ENCODE measurements around the gene CCDC9. TPM values are rescaled to one million over a fixed set of nuclear protein-coding genes. Genes with fewer than 3 reads are reported as not detected.

Gene CCDC9
- total RNA-seq (2022; extraction: Qiagen RNA extraction): 22.0 to 27.6 TPM (median 25.5 TPM) in 5 replicates

DNA sequence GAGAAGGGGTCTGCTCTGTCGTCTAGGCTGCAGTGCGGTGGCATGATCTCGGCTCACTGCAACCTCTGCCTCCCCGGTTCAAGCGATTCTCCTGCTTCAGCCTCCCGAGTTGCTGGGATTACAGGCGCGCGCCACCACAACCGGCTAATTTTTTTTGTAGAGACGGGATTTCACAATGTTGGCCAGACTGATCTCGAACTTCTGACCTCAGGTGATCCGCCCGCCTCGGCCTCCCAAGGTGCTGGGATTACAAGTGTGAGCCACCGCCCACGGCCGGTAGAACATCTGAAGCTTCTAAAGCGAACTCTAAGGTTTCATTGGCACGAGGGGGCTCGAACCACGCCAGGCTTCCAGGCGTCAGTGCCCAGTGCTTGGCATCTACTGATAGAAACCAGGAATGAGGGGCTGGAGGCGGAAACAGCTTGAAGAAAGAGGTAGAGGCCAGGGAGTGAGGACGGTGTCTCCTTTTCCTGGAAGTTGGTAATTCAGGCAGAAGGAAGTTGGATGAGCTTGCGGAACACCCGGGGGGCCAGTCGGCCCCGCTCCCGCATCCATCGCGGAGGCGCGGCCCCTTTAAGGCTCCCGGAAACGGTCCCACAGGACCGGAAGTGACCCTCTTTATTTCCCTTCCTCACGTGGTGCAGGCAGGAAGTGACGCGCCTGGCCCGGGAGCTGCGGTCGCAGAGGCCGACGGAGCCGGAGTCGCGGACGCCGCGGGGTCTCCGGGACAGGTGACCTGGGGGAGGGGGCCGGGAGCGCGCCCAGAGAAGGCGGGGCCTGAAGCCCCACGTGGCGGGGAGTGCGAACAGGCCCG lies at the start of gene CCDC9:
Gene CCDC9, plus strand, starts transcription at position 647 of the 814 bp plus-strand sequence. CDS start 1,876 bp downstream, outside the sequence.

GRCh38 chr19:47230921-47231214 lies 25.5 kb upstream of the CCDC9 start, which contains the start of gene BBC3:
TSS of gene BBC3 (minus strand) at chr19:47231199. CDS start at chr19:47228431, 2,768 bp downstream.

GRCh38 chr19:47274071-47274890 lies 18.0 kb downstream of the CCDC9 start, which contains the start of gene INAFM1:
TSS of gene INAFM1 (plus strand) at chr19:47274885. CDS start at chr19:47274920, 35 bp downstream.

GRCh38 chr19:47309608-47310007 lies 53.3 kb downstream of the CCDC9 start, which contains the start of gene C5AR1:
TSS of gene C5AR1 (plus strand) at chr19:47309861. CDS start at chr19:47309896, 35 bp downstream.

Other genes with a start within 250 kb of the CCDC9 start
- gene NPAS1, start 236.7 kb upstream of the CCDC9 start, total RNA-seq (2022; extraction: Qiagen RNA extraction): 5.3 to 8.6 TPM (median 6.4 TPM) in 5 replicates
- 30.6 to 86.8 TPM (median 78.4 TPM) in 5 replicates for gene TMEM160, start 207.9 kb upstream of the CCDC9 start, total RNA-seq (2022; extraction: Qiagen RNA extraction)
- gene ZC3H4, start 142.7 kb upstream of the CCDC9 start, total RNA-seq (2022; extraction: Qiagen RNA extraction): 18.6 to 20.9 TPM (median 18.8 TPM) in 5 replicates
- 204 to 243 TPM (median 210 TPM) in 5 replicates for gene SAE1, start 125.7 kb upstream of the CCDC9 start, total RNA-seq (2022; extraction: Qiagen RNA extraction)
- 18.2 to 36.1 TPM (median 35.2 TPM) in 5 replicates for gene BBC3, start 25.3 kb upstream of the CCDC9 start, total RNA-seq (2022; extraction: Qiagen RNA extraction)
- gene INAFM1, start 18.4 kb downstream of the CCDC9 start, total RNA-seq (2022; extraction: Qiagen RNA extraction): 4.1 to 11.3 TPM (median 10.3 TPM) in 5 replicates
- gene C5AR1, start 53.3 kb downstream of the CCDC9 start, total RNA-seq (2022; extraction: Qiagen RNA extraction): 1.4 to 2.3 TPM (median 1.9 TPM) in 5 replicates
- gene C5AR2, start 75.7 kb downstream of the CCDC9 start, total RNA-seq (2022; extraction: Qiagen RNA extraction): 2.3 to 6.0 TPM (median 4.4 TPM) in 5 replicates
- gene DHX34, start 92.8 kb downstream of the CCDC9 start, total RNA-seq (2022; extraction: Qiagen RNA extraction): 28.0 to 38.6 TPM (median 36.9 TPM) in 5 replicates
- gene MEIS3, start 163.0 kb downstream of the CCDC9 start, total RNA-seq (2022; extraction: Qiagen RNA extraction): 32.8 to 41.2 TPM (median 39.1 TPM) in 5 replicates
- 0.25 to 0.36 TPM (median 0.32 TPM) in 5 replicates for gene SLC8A2, start 215.4 kb downstream of the CCDC9 start, total RNA-seq (2022; extraction: Qiagen RNA extraction)
- gene KPTN, start 227.7 kb downstream of the CCDC9 start, total RNA-seq (2022; extraction: Qiagen RNA extraction): 15.9 to 23.0 TPM (median 21.2 TPM) in 5 replicates